HG03432 (cell line): ENCODE measurements around the gene JMJD7.

Source experiments
- ATAC-seq: cut with Tn5 transposase; IDR thresholded peaks from one replicate; pipeline ENCODE4 v1.9.1; 2021; ENCODE audit warnings: mild to moderate bottlenecking, moderate library complexity; ENCODE audit not compliant: unreplicated experiment

Gene JMJD7

GRCh38 chr15:41827880-41828806 lies at the start of gene JMJD7:
Gene JMJD7 (plus strand): TSS chr15:41828092. CDS start chr15:41828125, 33 bp downstream.
- peak; percentile 75 for ATAC-seq

- no peak for ATAC-seq
These were observed 49.4 kb upstream of the JMJD7 start for GRCh38 chr15:41778521-41778920.

GRCh38 chr15:41779662-41780157 lies 48.2 kb upstream of the JMJD7 start:
- no peak for ATAC-seq

- no peak for ATAC-seq
These were observed 47.6 kb upstream of the JMJD7 start for GRCh38 chr15:41780266-41780665.

- no peak for ATAC-seq
These were observed 47.2 kb upstream of the JMJD7 start for GRCh38 chr15:41780727-41781126.

GRCh38 chr15:41782371-41783282 lies 45.3 kb upstream of the JMJD7 start:
- no peak for ATAC-seq

GRCh38 chr15:41783296-41783695 lies 44.6 kb upstream of the JMJD7 start:
- no peak for ATAC-seq

GRCh38 chr15:41788262-41788661 lies 39.6 kb upstream of the JMJD7 start:
- no peak for ATAC-seq

GRCh38 chr15:41789236-41789635 lies 38.7 kb upstream of the JMJD7 start:
- no peak for ATAC-seq

- no peak for ATAC-seq
These were observed 38.2 kb upstream of the JMJD7 start for GRCh38 chr15:41789662-41790061.

- ATAC-seq = no peak
These were observed 37.7 kb upstream of the JMJD7 start for GRCh38 chr15:41790169-41790568.

GRCh38 chr15:41790756-41791546 lies 36.9 kb upstream of the JMJD7 start:
- no peak for ATAC-seq

- no peak for ATAC-seq
These were observed 36.4 kb upstream of the JMJD7 start for GRCh38 chr15:41791547-41791937.

GRCh38 chr15:41792000-41792637 lies 35.8 kb upstream of the JMJD7 start:
- ATAC-seq = no peak

GRCh38 chr15:41794081-41794480 lies 33.8 kb upstream of the JMJD7 start:
- no peak for ATAC-seq

- ATAC-seq = no peak
These were observed 31.7 kb upstream of the JMJD7 start for GRCh38 chr15:41795996-41796856.

- ATAC-seq = no peak
These were observed 30.5 kb upstream of the JMJD7 start for GRCh38 chr15:41797201-41797944.
